SJSA1 (cell line): ENCODE data around the gene SLC9A9. TPM values are rescaled to one million over a fixed set of nuclear protein-coding genes. Genes with fewer than 3 reads are reported as not detected.
"Not testable (repeated sequence)": the region's sequence is repeated elsewhere in the genome, so short reads cannot be mapped to it uniquely, and the experiment has no call there.

ENCODE experiments used
- DNase-seq, 2 experiments: peaks; one replicate each; pipeline ENCODE4 v3.0.0-alpha.2; 2015 to 2020; ENCODE audit warnings: low spot score in 2 of 2, low read depth in 1 of 2
- H3K27ac ChIP-seq: fragments of 250-450 bp; sonication (Bioruptor Pico); 2 replicates; pipeline ENCODE4 v1.5.1; 2020; ENCODE audit warnings: mild to moderate bottlenecking, moderate library complexity
- H3K27me3 ChIP-seq: fragments of 250-450 bp; sonication (Bioruptor Pico); replicated peaks from 2 replicates; pipeline ENCODE4 v1.5.1; 2020; ENCODE audit warnings: mild to moderate bottlenecking, moderate library complexity
- H3K36me3 ChIP-seq: fragments of 250-450 bp; sonication (Bioruptor Pico); 2 replicates; pipeline ENCODE4 v1.5.1; 2020; ENCODE audit warnings: mild to moderate bottlenecking
- H3K4me1 ChIP-seq: fragments of 250-450 bp; sonication (Bioruptor Pico); replicated peaks from 2 replicates; pipeline ENCODE4 v1.6.1; 2021; ENCODE audit warnings: mild to moderate bottlenecking
- H3K4me3 ChIP-seq: fragments of 250-450 bp; sonication (Bioruptor Pico); 2 replicates; pipeline ENCODE4 v1.5.1; 2020; ENCODE audit warnings: mild to moderate bottlenecking
- H3K9me3 ChIP-seq: fragments of 250-450 bp; sonication (Bioruptor Pico); replicated peaks from 2 replicates; pipeline ENCODE4 v1.5.1; 2020; ENCODE audit warnings: mild to moderate bottlenecking
- total RNA-seq: library from RNA; depleted of rRNA; stranded (reverse); fragments of >200 nt; shearing (Covaris generic); gene quantifications from 2 replicates; pipeline ENCODE4 v1.2.3, GENCODE V29; 2014

SLC9A9 gene
- total RNA-seq, 1 experiment from 2014 or later, result 0.05 TPM

GRCh38 chr3:143526011-143526545, 322.2 kb downstream of the SLC9A9 start:
- H3K4me3 ChIP-seq, result no peak overlapping the region
- no peaks in the 10 kb centered on the region for H3K4me1 ChIP-seq
- no peak overlapping the region for H3K27ac ChIP-seq
- no peaks in the 10 kb centered on the region for H3K9me3 ChIP-seq
- no peaks in the 10 kb centered on the region for H3K36me3 ChIP-seq
- DNase-seq, result no peak
- H3K27me3 ChIP-seq, result no peaks in the 10 kb centered on the region

- no peak for DNase-seq
- Histone ChIP-seq H3K9me3 (no peaks in the 10 kb centered on the region), H3K4me1 (no peaks in the 10 kb centered on the region), H3K36me3 (no peaks in the 10 kb centered on the region), H3K27ac (no peak overlapping the region), H3K27me3 (no peaks in the 10 kb centered on the region), H3K4me3 (no peak overlapping the region)
These were observed 322.9 kb downstream of the SLC9A9 start for GRCh38 chr3:143525408-143525807.

- Histone ChIP-seq H3K27ac (no peak overlapping the region), H3K4me3 (no peak overlapping the region), H3K27me3 (no peaks in the 10 kb centered on the region), H3K36me3 (no peaks in the 10 kb centered on the region), H3K9me3 (no peaks in the 10 kb centered on the region), H3K4me1 (no peaks in the 10 kb centered on the region)
- no peak for DNase-seq
These were observed 326.5 kb downstream of the SLC9A9 start for GRCh38 chr3:143521803-143522202.

DNA sequence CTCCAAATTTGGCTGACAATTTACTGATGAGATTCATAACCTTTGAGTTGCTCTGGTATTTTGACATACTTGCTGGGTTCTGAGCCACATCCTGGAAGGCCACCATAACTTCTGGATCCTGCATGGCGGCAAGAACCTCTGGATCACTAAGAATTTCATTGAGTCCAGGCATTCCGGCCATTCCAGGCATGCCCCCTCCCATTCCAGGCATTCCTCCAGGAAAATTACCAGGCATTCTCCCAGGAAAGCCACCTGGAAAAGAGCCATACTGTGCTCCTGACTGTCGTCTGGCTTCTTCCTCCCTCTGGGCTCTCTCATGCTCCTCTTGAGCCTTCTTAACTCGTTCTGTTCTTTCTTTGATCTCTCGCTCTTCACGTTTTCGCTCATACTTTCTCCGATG, 331.1 kb downstream of the SLC9A9 start:
- not testable (repeated sequence) for H3K27me3 ChIP-seq, H3K36me3 ChIP-seq, DNase-seq, H3K4me3 ChIP-seq, H3K4me1 ChIP-seq, H3K9me3 ChIP-seq, H3K27ac ChIP-seq

GRCh38 chr3:143514874-143515273, 333.4 kb downstream of the SLC9A9 start:
- Histone ChIP-seq H3K27ac (no peak overlapping the region), H3K36me3 (no peaks in the 10 kb centered on the region), H3K27me3 (0 out of 2 replicates have a peak, but pooled peaks cover 3% of the 10 kb centered on the region), H3K4me1 (no peaks in the 10 kb centered on the region), H3K4me3 (no peak overlapping the region), H3K9me3 (no peaks in the 10 kb centered on the region)
- no peak for DNase-seq

GRCh38 chr3:143514109-143514508, 334.2 kb downstream of the SLC9A9 start:
- Histone ChIP-seq H3K27me3 (0 out of 2 replicates have a peak, but pooled peaks cover 3% of the 10 kb centered on the region), H3K36me3 (no peaks in the 10 kb centered on the region), H3K4me1 (no peaks in the 10 kb centered on the region), H3K27ac (no peak overlapping the region), H3K9me3 (no peaks in the 10 kb centered on the region), H3K4me3 (no peak overlapping the region)
- no peak for DNase-seq

DNA sequence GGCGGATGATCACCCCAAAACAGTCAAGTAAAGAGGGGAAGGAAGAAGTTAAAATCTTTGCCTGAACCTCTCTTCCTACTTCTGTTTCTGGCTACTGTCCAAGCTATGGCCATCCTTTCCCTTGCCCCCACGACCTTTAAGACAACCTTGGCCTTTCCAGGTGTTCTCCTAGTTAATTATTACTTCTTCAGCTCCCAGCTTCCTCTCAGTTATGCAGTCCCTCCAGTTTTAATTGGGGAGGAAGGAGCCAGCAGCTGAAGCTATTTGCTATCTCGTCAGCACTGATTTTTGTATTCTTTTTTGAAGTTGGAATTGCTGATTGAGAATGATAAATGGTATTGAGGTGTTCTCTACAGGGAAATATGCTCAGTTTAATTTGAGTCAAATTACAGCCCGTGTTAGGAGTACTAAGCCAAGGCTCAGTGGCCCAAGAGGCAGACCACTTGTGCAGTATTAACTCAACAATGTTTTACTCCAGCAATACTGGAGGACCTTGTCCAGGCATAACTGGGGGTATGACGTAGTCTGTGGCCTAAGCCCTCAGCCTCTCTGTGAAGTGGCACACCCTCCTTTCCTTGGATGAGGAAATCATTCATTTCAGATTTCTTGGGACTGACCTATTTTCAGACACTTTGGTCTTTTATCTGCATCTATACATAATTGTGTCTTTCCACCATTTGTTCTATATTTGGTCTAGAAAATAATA, 336.9 kb downstream of the SLC9A9 start:
- no peak overlapping the region for H3K27ac ChIP-seq
- no peaks in the 10 kb centered on the region for H3K9me3 ChIP-seq
- H3K36me3 ChIP-seq, result no peaks in the 10 kb centered on the region
- 0 out of 2 replicates have a peak, but pooled peaks cover 3% of the 10 kb centered on the region for H3K27me3 ChIP-seq
- H3K4me1 ChIP-seq, result no peaks in the 10 kb centered on the region
- no peak for DNase-seq
- no peak overlapping the region for H3K4me3 ChIP-seq

DNA sequence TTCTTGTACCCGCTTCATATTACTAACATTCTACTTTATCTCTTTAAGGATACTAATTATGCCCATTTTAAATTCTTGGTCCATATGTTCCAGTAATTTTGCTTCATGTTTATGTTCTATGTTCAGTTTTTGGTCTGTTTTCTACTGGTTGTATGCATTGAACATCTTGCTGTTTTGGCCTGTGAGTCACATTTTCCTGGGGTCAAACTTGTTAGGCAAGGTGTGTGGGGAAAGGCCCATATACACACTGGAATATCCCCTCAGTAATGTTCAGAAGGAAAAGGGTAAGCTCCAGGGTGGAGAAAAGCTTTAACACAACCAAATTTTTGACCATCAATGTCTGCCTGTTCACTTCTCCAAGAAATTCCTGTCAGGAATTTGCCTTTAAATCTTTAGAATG, 337.7 kb downstream of the SLC9A9 start:
- DNase-seq, result no peak

GRCh38 chr3:143507735-143508580, 340.3 kb downstream of the SLC9A9 start:
- no peak for DNase-seq
- Histone ChIP-seq H3K4me1 (no peaks in the 10 kb centered on the region), H3K36me3 (no peaks in the 10 kb centered on the region), H3K27me3 (no peaks in the 10 kb centered on the region), H3K4me3 (no peak overlapping the region), H3K27ac (no peak overlapping the region), H3K9me3 (no peaks in the 10 kb centered on the region)

More for the DNA sequence above, 337.7 kb downstream of the SLC9A9 start:
- Histone ChIP-seq H3K27me3 (0 out of 2 replicates have a peak, but pooled peaks cover 3% of the 10 kb centered on the region), H3K4me1 (no peaks in the 10 kb centered on the region), H3K27ac (no peak overlapping the region), H3K4me3 (no peak overlapping the region), H3K36me3 (no peaks in the 10 kb centered on the region), H3K9me3 (no peaks in the 10 kb centered on the region)

DNA sequence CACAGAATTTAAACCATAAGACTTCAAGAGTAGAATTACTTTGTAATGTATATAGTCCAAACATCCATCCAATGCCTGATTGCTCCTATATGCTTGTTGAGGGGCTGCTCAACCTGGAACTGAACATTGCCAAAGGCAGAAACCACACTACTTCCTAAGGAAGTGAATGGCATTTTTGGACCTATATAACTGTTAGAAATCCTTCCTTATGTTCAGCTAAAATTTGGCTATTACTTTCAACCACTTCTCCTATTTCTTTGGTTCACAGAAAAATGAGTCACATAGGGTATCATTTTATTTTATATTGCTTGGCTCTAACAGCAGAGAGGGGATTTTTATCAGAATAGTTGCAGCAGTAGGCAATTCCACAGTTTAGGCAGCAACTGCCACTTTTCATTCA, 342.1 kb downstream of the SLC9A9 start:
- no peak overlapping the region for H3K27ac ChIP-seq
- H3K9me3 ChIP-seq, result no peaks in the 10 kb centered on the region
- H3K4me1 ChIP-seq, result no peaks in the 10 kb centered on the region
- H3K4me3 ChIP-seq, result no peak overlapping the region
- no peaks in the 10 kb centered on the region for H3K27me3 ChIP-seq
- no peaks in the 10 kb centered on the region for H3K36me3 ChIP-seq
- no peak for DNase-seq

DNA sequence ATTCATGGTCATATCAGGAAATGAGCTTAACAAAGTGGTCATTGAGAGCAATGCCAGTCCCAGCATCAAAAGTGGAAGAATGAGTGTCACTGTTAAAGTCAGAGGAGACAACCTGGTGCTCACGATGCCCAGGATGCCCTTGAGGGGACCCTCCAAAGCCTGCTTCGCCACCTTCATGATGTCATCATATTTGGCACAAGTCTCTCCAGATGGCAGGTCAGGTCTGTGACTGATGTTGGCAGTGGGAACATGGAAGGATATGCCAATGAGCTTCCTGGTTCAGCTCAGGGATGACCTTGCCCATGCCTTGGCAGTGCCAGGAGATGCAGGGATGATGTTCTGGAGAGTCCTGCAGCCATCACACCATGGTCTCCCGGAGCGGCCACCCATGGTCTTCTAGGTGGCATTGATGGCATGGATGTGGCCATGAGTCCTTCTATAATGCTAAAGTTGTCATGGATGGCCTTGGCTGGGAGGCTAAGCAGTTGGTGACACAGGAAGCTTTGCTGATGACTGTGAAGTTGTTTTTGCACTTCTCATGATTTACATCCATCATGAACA, 344.9 kb downstream of the SLC9A9 start:
- H3K9me3 ChIP-seq, result no peaks in the 10 kb centered on the region
- no peak for DNase-seq
- H3K27ac ChIP-seq, result no peak overlapping the region
- no peaks in the 10 kb centered on the region for H3K4me1 ChIP-seq
- H3K36me3 ChIP-seq, result no peaks in the 10 kb centered on the region
- no peak overlapping the region for H3K4me3 ChIP-seq
- no peaks in the 10 kb centered on the region for H3K27me3 ChIP-seq

DNA sequence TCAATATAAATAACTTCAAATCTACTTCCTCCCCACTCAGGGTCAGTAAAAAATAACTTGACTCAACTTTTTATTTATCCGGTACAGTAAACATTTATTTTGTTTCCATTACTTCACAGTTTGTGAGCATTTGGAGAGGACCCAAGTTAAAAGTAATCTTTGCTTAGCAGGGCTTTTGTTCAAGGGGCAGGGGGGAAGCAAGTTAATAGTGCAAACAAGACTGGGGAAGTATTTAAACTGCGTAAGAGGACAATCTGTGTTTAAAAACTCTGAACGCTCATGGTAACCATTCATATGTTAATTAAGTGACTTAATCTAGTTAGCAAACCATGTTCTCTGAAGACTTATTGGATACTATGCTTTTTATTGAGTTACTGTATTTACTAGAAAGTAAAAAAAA, 346.2 kb downstream of the SLC9A9 start:
- no peak overlapping the region for H3K4me3 ChIP-seq
- no peaks in the 10 kb centered on the region for H3K9me3 ChIP-seq
- no peak for DNase-seq
- H3K27me3 ChIP-seq, result no peaks in the 10 kb centered on the region
- no peaks in the 10 kb centered on the region for H3K36me3 ChIP-seq
- H3K27ac ChIP-seq, result no peak overlapping the region
- H3K4me1 ChIP-seq, result no peaks in the 10 kb centered on the region

GRCh38 chr3:143497382-143497781, 350.9 kb downstream of the SLC9A9 start:
- H3K9me3 ChIP-seq, result no peaks in the 10 kb centered on the region
- no peaks in the 10 kb centered on the region for H3K36me3 ChIP-seq
- no peak overlapping the region for H3K27ac ChIP-seq
- no peak overlapping the region for H3K4me3 ChIP-seq
- no peak for DNase-seq
- no peaks in the 10 kb centered on the region for H3K4me1 ChIP-seq
- H3K27me3 ChIP-seq, result no peaks in the 10 kb centered on the region

GRCh38 chr3:143496191-143496590, 352.1 kb downstream of the SLC9A9 start:
- DNase-seq, result no peak
- Histone ChIP-seq H3K4me1 (no peaks in the 10 kb centered on the region), H3K9me3 (no peaks in the 10 kb centered on the region), H3K27me3 (no peaks in the 10 kb centered on the region), H3K36me3 (no peaks in the 10 kb centered on the region), H3K4me3 (no peak overlapping the region), H3K27ac (no peak overlapping the region)
